H1 (cell line): ENCODE data around the gene KMT2A. TPM values are rescaled to one million over a fixed set of nuclear protein-coding genes. Genes with fewer than 3 reads are reported as not detected.

Experiments
- CTCF ChIA-PET: fragments of 300-600 bp; sonication (Branson Sonifier 250); formaldehyde crosslinking; loops from one replicate; lab custom pipeline; 2021; ENCODE audit not compliant: partially characterized antibody; lab: Charles Lee
- POLR2A ChIA-PET: fragments of 300-600 bp; sonication (Branson Sonifier 250); formaldehyde crosslinking; loops from one replicate; lab custom pipeline; 2021; ENCODE audit warnings: inconsistent platforms; ENCODE audit not compliant: partially characterized antibody; lab: Charles Lee
- DNase-seq, 2 experiments: peaks; one replicate each; pipeline versions ENCODE4 v3.0.0 to v3.0.0-alpha.2; 2010 to 2022; ENCODE audit warnings: low spot score in 2 of 2, low read depth in 1 of 2, mixed read lengths in 1 of 2
- FAIRE-seq: peaks from 2 replicates; lab custom pipeline; 2011; peaks lifted over from hg19 to GRCh38; lab: Jason Lieb, UNC
- H2AFZ ChIP-seq: 2 replicates; pipeline ENCODE4 v1.8.1; 2012; ENCODE audit warnings: low read length, inconsistent platforms
- H2AK5ac ChIP-seq: 2 replicates; pipeline ENCODE4 v1.6.1; 2013; ENCODE audit warnings: low read depth, low read length
- H2BK120ac ChIP-seq: replicated peaks from 2 replicates; pipeline ENCODE3; 2013; ENCODE audit warnings: low read depth, low read length, inconsistent platforms
- H2BK12ac ChIP-seq: 2 replicates; pipeline ENCODE4 v1.6.1; 2013; ENCODE audit warnings: low read depth, low read length
- H2BK15ac ChIP-seq: 2 replicates; pipeline ENCODE4 v1.6.1; 2013; ENCODE audit warnings: low read length
- H2BK20ac ChIP-seq: 2 replicates; pipeline ENCODE4 v1.6.1; 2013; ENCODE audit warnings: low read length
- H2BK5ac ChIP-seq: 2 replicates; pipeline ENCODE4 v1.6.1; 2013; ENCODE audit warnings: low read depth, low read length
- H3K14ac ChIP-seq: 2 replicates; pipeline ENCODE4 v1.6.1; 2013; ENCODE audit warnings: inconsistent platforms; ENCODE audit not compliant: insufficient read length
- H3K18ac ChIP-seq: 2 replicates; pipeline ENCODE4 v1.6.1; 2013; ENCODE audit warnings: low read length; ENCODE audit errors: extremely low read depth
- H3K23ac ChIP-seq: 2 replicates; pipeline ENCODE4 v1.6.1; 2013; ENCODE audit warnings: inconsistent platforms; ENCODE audit not compliant: insufficient read length
- H3K23me2 ChIP-seq: 2 replicates; pipeline ENCODE4 v1.6.1; 2013; ENCODE audit warnings: low read depth, low read length
- H3K27ac ChIP-seq: 2 replicates; pipeline ENCODE4 v1.6.1; 2011; ENCODE audit warnings: low read depth, low read length, inconsistent platforms
- H3K27me3 ChIP-seq, 4 experiments: replicated peaks in 1 of 4; 1 replicate in 1 of 4; 2 replicates in 3 of 4; pipeline versions ENCODE4 v1.6.1 to v1.8.1; 2011 to 2013; ENCODE audit warnings: low read length in 3 of 4, mild to moderate bottlenecking in 3 of 4, inconsistent platforms in 2 of 4, mixed read lengths in 2 of 4, moderate library complexity in 1 of 4; ENCODE audit not compliant: control insufficient read depth in 3 of 4, insufficient read depth in 3 of 4; ENCODE audit errors: extremely low read depth in 1 of 4
- H3K36me3 ChIP-seq, 4 experiments: 2 replicates each; pipeline versions ENCODE4 v1.6.1 to v1.8.1; 2011 to 2013; ENCODE audit warnings: mild to moderate bottlenecking in 4 of 4, low read length in 3 of 4, moderate library complexity in 2 of 4, control low read depth in 1 of 4, inconsistent platforms in 1 of 4; ENCODE audit not compliant: insufficient read depth in 4 of 4, control insufficient read depth in 2 of 4
- H3K4ac ChIP-seq: replicated peaks from 2 replicates; pipeline ENCODE3; 2013; ENCODE audit warnings: low read length, low read depth, mixed read lengths, inconsistent platforms; ENCODE audit not compliant: insufficient read length
- H3K4me1 ChIP-seq, 4 experiments: replicated peaks in 1 of 4; 1 replicate in 1 of 4; 2 replicates in 3 of 4; pipeline versions ENCODE4 v1.6.1 to v1.8.1; 2011 to 2013; ENCODE audit warnings: low read length in 3 of 4, inconsistent platforms in 2 of 4, mixed read lengths in 1 of 4; ENCODE audit not compliant: insufficient read depth in 4 of 4, control insufficient read depth in 3 of 4
- H3K4me2 ChIP-seq, 2 experiments: 2 replicates each; pipeline versions ENCODE4 v1.6.1 to v1.8.1; 2011 to 2013; ENCODE audit warnings: low read depth in 2 of 2, low read length in 2 of 2, control low read depth in 1 of 2, inconsistent platforms in 1 of 2, mild to moderate bottlenecking in 1 of 2; ENCODE audit not compliant: insufficient read depth in 1 of 2
- H3K4me3 ChIP-seq, 4 experiments: fragments of 200-600, 300-600 bp in 1 of 4; sonication (generic), shearing (Covaris generic), sonication (Bioruptor Twin) in 1 of 4; 2 replicates each; pipeline versions ENCODE4 v1.5.1 to v1.8.1; 2011 to 2016; ENCODE audit warnings: low read length in 4 of 4, low read depth in 3 of 4, control low read depth in 2 of 4, inconsistent platforms in 2 of 4, mild to moderate bottlenecking in 2 of 4, mixed read lengths in 1 of 4, moderate library complexity in 1 of 4; ENCODE audit not compliant: insufficient read depth in 2 of 4; ENCODE audit errors: extremely low read depth in 1 of 4
- H3K56ac ChIP-seq: replicated peaks from 2 replicates; pipeline ENCODE3; 2013; ENCODE audit warnings: low read depth, mild to moderate bottlenecking, mixed read lengths, low read length, inconsistent platforms; ENCODE audit not compliant: insufficient read length
- H3K79me1 ChIP-seq: 2 replicates; pipeline ENCODE4 v1.6.1; 2013; ENCODE audit warnings: low read depth, low read length, control low read depth
- H3K79me2 ChIP-seq, 2 experiments: 2 replicates each; pipeline versions ENCODE4 v1.6.1 to v1.8.1; 2012 to 2013; ENCODE audit warnings: low read length in 2 of 2, mild to moderate bottlenecking in 2 of 2, inconsistent platforms in 1 of 2; ENCODE audit not compliant: insufficient read depth in 2 of 2, control insufficient read depth in 1 of 2
- H3K9ac ChIP-seq, 4 experiments: replicated peaks in 1 of 4; 1 replicate in 1 of 4; 2 replicates in 3 of 4; pipeline versions ENCODE4 v1.6.1 to v1.8.1; 2011 to 2013; ENCODE audit warnings: low read depth in 3 of 4, low read length in 3 of 4, control low read depth in 2 of 4, mild to moderate bottlenecking in 2 of 4, moderate library complexity in 2 of 4, inconsistent platforms in 1 of 4; ENCODE audit errors: extremely low read depth in 1 of 4
- H3K9me3 ChIP-seq, 2 experiments: 2 replicates each; pipeline versions ENCODE4 v1.6.1 to v1.8.1; 2012 to 2013; ENCODE audit warnings: mild to moderate bottlenecking in 2 of 2, moderate library complexity in 2 of 2, control low read depth in 1 of 2, inconsistent platforms in 1 of 2, low read depth in 1 of 2, low read length in 1 of 2, mixed read lengths in 1 of 2; ENCODE audit not compliant: insufficient read depth in 2 of 2
- H4K20me1 ChIP-seq, 2 experiments: replicated peaks in 1 of 2; 2 replicates each; pipeline versions ENCODE3 to v1.8.1; 2011 to 2013; ENCODE audit warnings: inconsistent platforms in 2 of 2, low read length in 2 of 2, mild to moderate bottlenecking in 1 of 2; ENCODE audit not compliant: insufficient read depth in 2 of 2, control insufficient read depth in 1 of 2
- H4K5ac ChIP-seq: 2 replicates; pipeline ENCODE4 v1.6.1; 2013; ENCODE audit warnings: low read length, low read depth, mixed read lengths, inconsistent platforms; ENCODE audit not compliant: insufficient read length
- H4K8ac ChIP-seq: 2 replicates; pipeline ENCODE4 v1.8.0; 2013; ENCODE audit warnings: mild to moderate bottlenecking, moderate library complexity, low read length, inconsistent platforms; ENCODE audit not compliant: insufficient read depth; ENCODE audit errors: extremely low read depth
- H4K91ac ChIP-seq: replicated peaks from 2 replicates; pipeline ENCODE3; 2013; ENCODE audit warnings: low read length, mixed read lengths, inconsistent platforms; ENCODE audit not compliant: insufficient read length
- CEBPB ChIP-seq: IDR thresholded peaks from 2 replicates; pipeline ENCODE4 v1.6.1; 2012; ENCODE audit warnings: low read depth, low read length
- EGR1 ChIP-seq: IDR thresholded peaks from 2 replicates; pipeline ENCODE4 v1.6.1; 2011; ENCODE audit warnings: low read depth, low read length, borderline replicate concordance
- NANOG ChIP-seq: IDR thresholded peaks from 2 replicates; pipeline ENCODE4 v1.6.1; 2011; ENCODE audit warnings: low read length, low read depth, mild to moderate bottlenecking, inconsistent platforms; ENCODE audit not compliant: insufficient read depth, poor library complexity, severe bottlenecking
- POLR2A ChIP-seq, 2 experiments: IDR thresholded peaks; 1 replicate in 1 of 2; 2 replicates in 1 of 2; pipeline ENCODE4 v1.6.1; 2011; ENCODE audit warnings: low read depth in 2 of 2, low read length in 2 of 2, mild to moderate bottlenecking in 2 of 2; ENCODE audit errors: control extremely low read depth in 1 of 2
- RFX5 ChIP-seq: IDR thresholded peaks from 2 replicates; pipeline ENCODE4 v1.6.1; 2011; ENCODE audit warnings: low read depth, low read length, improper control_type of control experiment, borderline replicate concordance
- TAF1 ChIP-seq: IDR thresholded peaks from 2 replicates; pipeline ENCODE4 v1.6.1; 2011; ENCODE audit warnings: mild to moderate bottlenecking, low read depth, low read length
- TEAD4 ChIP-seq: IDR thresholded peaks from 2 replicates; pipeline ENCODE4 v1.6.1; 2012; ENCODE audit warnings: low read depth, low read length, inconsistent platforms, mixed read lengths
- USF2 ChIP-seq: IDR thresholded peaks from 2 replicates; pipeline ENCODE4 v1.6.1; 2011; ENCODE audit warnings: low read length, improper control_type of control experiment
- WGBS, 2 experiments: shearing (Covaris generic) in 1 of 2; methylation state at CpG; one replicate each; pipeline versions ENCODE4 v1.1.6 to v1.1.7; 2013 to 2015; ENCODE audit warnings: low lambda C conversion rate in 2 of 2, mixed read lengths in 2 of 2, inconsistent platforms in 1 of 2, low coverage in 1 of 2, missing lambda C conversion rate in 1 of 2; ENCODE audit not compliant: insufficient replicate concordance in 2 of 2, insufficient coverage in 1 of 2, insufficient read length in 1 of 2; ENCODE audit errors: extremely low coverage in 1 of 2, missing lambda C conversion rate in 1 of 2; 5-methylcytosine and 5-hydroxymethylcytosine counted together
- polyA plus RNA-seq, 7 experiments: library from polyadenylated mRNA; depleted of rRNA in 3 of 7; stranded (reverse) in 5 of 7; unstranded in 2 of 7; fragments of >200 nt in 5 of 7; fragments of 200-250 nt in 2 of 7; gene quantifications; 1 replicate in 5 of 7; 2 replicates in 1 of 7; 4 replicates in 1 of 7; pipeline versions ENCODE4 v1.2.1 to v1.2.3, GENCODE V29; 2011 to 2013; ENCODE audit warnings: missing spikeins in 2 of 7, mixed read lengths in 2 of 7
- total RNA-seq: library from RNA; stranded (reverse); fragmentation: NEBNext Ultra II Directional; extraction: Animal tissue kit (Norgen Biotek cat#: 25700); gene quantifications from 2 replicates; pipeline ENCODE4 v1.2.1, GENCODE V29; 2021

The KMT2A gene
- total and polyA plus RNA-seq, 2 of the 8 experiments (the other 6 are each of a cell fraction or from before 2014, with no cell fraction given) = 35.9 to 62.1 TPM

GRCh38 chr11:118417801-118418200 lies 18.5 kb upstream of the KMT2A start:
- no peak overlapping the region for H3K56ac ChIP-seq

More at GRCh38 chr11:118417801-118418200, 18.5 kb upstream of the KMT2A start:
- no peak overlapping the region for H2BK120ac ChIP-seq
- H4K8ac ChIP-seq = no peak overlapping the region
- TF ChIP-seq EGR1 (no peak), RFX5 (no peak), TEAD4 (0 out of 2 replicates have a peak, but pooled peaks have one; percentile 17), POLR2A (IDR thresholded peaks at IDR 0.05; ENCODE audit: control extremely low read depth in 1 of 2, low read depth in 2 of 2, low read length in 2 of 2) (no peak), NANOG (no peak), TAF1 (no peak), USF2 (no peak), CEBPB (no peak)
- H2BK15ac ChIP-seq = no peak overlapping the region
- ChIA-PET POLR2A (interaction anchor here (1.0 kb wide), 1 partner anchor 17 kb away, joined by 4 read pairs; no protein-coding TSS in a partner anchor), CTCF (interaction anchor here (1.7 kb wide), 1 partner anchor 70 kb away, joined by 6 read pairs; no protein-coding TSS in a partner anchor)
- no peak overlapping the region for H2BK5ac ChIP-seq
- no peak overlapping the region for H4K91ac ChIP-seq
- H3K27ac ChIP-seq = no peak overlapping the region
- H2AK5ac ChIP-seq = no peak overlapping the region
- H3K79me1 ChIP-seq = no peaks in the 10 kb centered on the region
- no peaks in the 10 kb centered on the region for H3K23me2 ChIP-seq
- no peaks in the 10 kb centered on the region for H3K27me3 ChIP-seq
- H2BK12ac ChIP-seq = no peak overlapping the region
- no peak overlapping the region for H4K5ac ChIP-seq
- DNase-seq (no peak), FAIRE-seq (no peak)
- peak overlapping the region; percentile 37; the same call in 1 of the 2 replicates for H2AFZ ChIP-seq
- H3K4me3 ChIP-seq = no peak overlapping the region
- H3K36me3 ChIP-seq = 0 out of 8 replicates have a peak, but pooled peaks cover 0 to 2% (median 0%) of the 10 kb centered on the region in 4 experiments
- 85% methylated on average over 4 of the region's 4 CpGs; no CpG with 5 or more reads in 1 of the 2 experiments for WGBS, 2 experiments
- H3K9me3 ChIP-seq = no peaks in the 10 kb centered on the region
- H3K79me2 ChIP-seq = no peaks in the 10 kb centered on the region
- no peak overlapping the region for H3K18ac ChIP-seq
- no peak overlapping the region for H3K23ac ChIP-seq
- H3K9ac ChIP-seq = no peak overlapping the region
- H3K4me1 ChIP-seq = peaks cover 0 to 4% (median 2%) of the 10 kb centered on the region in 4 experiments; a peak in 3 of 7 replicates
- H4K20me1 ChIP-seq = no peaks in the 10 kb centered on the region
- H3K4ac ChIP-seq = no peak overlapping the region
- no peak overlapping the region for H2BK20ac ChIP-seq
- no peak overlapping the region for H3K14ac ChIP-seq
- H3K4me2 ChIP-seq = no peak overlapping the region
